ENCODE measurements around the gene ZNF710.

DNA sequence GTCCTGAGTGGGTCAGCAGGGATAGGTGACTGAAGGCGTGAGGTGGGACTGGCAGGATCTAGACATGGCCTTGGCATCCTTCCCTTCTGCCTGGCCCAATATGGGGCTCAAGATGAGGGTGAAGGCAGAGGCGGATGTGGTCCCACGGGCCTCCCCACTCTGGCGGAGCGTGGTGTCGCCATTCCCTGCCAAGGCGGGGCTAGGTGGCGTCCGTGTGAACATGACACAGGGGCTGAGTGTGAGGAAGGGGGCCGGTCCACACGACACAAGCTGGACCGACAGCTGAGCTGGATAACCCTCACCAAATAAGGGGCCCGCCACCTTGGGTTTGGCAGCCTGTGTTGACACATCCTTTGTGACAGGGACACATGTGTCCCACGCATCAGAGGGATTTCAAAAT is 43.1 kb downstream of the ZNF710 start:
- TF ChIP-seq, protein P1, sequence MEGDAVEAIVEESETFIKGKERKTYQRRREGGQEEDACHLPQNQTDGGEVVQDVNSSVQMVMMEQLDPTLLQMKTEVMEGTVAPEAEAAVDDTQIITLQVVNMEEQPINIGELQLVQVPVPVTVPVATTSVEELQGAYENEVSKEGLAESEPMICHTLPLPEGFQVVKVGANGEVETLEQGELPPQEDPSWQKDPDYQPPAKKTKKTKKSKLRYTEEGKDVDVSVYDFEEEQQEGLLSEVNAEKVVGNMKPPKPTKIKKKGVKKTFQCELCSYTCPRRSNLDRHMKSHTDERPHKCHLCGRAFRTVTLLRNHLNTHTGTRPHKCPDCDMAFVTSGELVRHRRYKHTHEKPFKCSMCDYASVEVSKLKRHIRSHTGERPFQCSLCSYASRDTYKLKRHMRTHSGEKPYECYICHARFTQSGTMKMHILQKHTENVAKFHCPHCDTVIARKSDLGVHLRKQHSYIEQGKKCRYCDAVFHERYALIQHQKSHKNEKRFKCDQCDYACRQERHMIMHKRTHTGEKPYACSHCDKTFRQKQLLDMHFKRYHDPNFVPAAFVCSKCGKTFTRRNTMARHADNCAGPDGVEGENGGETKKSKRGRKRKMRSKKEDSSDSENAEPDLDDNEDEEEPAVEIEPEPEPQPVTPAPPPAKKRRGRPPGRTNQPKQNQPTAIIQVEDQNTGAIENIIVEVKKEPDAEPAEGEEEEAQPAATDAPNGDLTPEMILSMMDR (IDR thresholded peaks at IDR 0.05) = no peak
- TF ChIP-seq POLR2A (IDR thresholded peaks at IDR 0.05) = no peak
